Stimulated activated CD4-positive, alpha-beta T cell treated with anti-CD3 and anti-CD28 coated beads, Interleukin-12 subunit alpha, Interleukin-12 subunit beta, amount 100 ng/mL, for 4 hours (primary cell): ENCODE measurements around the gene C1orf159.

Source experiments
- DNase-seq: peaks from one replicate; pipeline ENCODE4 v3.0.0-alpha.2; 2020

The C1orf159 gene

DNA sequence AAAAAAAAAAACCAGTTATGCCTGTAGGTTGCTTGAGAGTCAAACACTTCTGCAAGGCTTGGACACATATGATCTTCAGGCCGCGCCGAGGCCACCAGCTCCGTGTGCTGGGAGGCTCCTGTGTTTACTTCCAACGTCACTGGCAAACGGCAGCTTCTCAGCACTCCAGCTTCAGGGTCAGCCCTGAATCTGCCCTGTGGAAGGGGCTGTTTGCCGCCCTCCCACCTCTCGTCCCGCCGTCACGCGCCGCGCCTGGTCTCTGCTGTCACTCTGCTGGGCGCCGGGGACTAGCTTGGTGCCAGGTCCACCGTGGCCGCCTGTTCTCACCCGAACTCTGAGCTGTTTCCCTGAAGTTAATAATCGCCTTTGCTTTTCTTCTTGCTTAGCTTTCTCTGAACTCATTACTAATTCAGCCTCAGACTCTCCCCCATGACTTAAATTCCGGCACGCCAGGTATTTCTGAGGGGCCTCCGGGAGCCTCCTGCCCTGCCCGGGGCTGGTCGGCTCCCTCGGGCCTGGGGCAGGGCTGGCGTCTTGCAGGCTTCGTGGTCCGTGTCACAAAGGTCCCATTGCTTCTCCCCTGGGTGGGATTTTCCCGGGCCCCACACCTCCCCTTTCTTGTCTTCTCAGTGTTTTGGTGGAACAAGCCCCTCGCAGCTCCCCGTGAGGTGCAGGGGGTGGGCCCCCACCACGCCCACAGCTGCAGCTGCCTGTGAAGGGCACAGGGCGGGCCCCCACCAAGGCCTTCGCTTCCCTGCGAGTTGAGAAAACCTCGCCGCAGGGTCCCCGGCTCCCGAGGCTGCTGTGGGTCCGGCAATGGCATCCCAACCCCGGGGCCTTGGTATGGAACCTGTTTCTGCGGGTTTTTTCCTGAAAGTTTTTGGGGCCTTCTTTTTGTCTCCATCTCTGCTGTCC lies 14.6 kb upstream of the C1orf159 start:
- no peak for DNase-seq

DNA sequence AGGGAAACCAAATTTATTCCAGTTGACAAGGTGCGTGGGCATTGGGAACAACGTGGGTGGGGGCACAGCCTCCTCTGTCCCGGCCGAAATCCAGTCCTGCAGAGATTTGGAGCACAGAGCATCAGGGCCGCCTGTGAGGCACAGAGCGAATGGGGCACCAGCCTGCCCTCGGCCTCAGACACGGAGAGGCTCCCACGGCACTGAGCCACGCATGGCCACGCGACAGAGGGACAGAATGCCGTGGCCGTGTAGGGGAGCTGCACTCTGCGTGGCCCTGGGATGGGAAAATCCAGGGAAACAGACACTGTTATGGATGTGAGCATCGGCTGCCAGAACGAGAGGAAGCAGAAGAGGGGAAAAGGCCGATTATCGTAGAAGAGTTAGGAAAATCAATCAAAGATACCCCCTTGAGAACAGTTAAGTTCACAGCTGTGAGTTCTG lies 13.5 kb upstream of the C1orf159 start:
- DNase-seq = no peak

DNA sequence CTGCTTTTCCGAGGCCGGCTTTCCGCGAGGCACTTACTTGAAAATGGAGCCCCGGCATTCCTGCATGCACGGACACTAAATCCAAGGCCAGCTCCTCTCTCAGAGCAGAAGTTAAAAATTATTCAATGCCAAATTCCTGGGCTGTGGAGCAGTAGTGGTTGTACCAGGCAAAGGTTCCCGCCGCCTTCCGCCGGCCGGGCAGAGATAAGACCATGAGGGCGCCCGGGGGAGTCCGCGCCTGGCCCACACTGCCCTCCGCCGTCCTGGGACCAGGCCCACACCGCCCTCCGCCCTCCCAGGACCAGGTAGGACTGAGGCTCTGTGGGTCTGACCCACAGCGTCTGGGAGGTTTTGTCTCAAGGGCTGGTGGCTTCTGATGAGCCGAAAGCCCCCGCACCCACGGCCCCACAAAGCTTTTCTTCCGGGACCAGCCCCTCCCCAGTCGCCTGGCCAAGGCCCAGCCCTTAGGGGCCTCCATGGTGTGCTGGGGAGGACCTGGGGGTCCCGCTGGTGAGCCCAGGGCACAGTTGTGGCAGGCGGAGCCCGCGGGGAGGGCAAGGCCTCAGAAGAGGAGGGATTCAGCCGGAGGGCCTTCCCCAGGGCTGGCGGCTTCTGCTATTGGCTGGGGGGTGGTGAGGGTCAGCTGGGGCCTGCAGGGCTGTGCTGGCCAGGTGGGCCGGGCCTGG lies 12.7 kb upstream of the C1orf159 start:
- no peak for DNase-seq

DNA sequence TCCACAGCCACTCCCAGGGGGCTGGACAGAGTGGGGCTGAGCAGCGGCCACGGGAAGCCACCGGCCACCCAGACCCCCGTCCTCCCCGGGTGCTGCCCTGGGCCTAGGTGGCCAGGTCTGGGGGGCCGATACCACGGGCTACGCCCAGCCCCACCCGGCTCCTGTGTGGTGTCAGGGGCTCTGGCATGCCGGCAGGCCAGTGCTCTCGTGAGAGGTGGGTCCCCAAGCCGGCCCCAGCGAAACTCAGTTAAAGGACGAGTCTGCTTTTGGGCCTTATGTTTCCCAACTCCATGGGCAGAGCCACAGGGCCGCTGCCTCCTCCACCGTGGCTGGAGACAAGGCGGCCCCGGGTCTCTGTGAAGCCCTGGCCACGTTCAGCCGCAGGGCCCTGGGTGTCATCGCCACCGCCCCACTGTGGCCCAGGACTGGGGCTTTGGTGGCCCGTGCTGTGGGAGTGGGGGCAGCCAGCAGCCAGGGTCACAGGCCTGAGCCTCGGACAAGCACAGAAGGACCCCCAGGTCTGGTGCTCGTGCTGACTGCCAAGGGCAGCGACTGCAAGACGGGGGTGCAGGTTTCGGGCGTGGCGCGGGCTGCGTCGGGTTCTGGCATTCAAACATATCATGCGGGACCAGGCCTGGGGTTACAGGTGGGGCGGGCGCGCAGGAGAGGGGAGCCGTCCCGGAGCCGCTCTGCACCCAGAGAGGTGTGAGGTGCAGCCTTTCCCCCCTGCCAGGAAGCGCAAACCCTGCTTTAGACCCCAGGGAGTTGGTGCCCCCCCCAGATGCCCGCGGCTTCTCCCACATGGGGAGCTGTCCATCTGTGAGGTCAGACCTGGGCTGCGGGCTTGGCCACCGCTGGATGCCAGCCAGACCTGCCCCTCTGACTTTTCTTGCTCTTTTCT lies 11.9 kb upstream of the C1orf159 start:
- no peak for DNase-seq

DNA sequence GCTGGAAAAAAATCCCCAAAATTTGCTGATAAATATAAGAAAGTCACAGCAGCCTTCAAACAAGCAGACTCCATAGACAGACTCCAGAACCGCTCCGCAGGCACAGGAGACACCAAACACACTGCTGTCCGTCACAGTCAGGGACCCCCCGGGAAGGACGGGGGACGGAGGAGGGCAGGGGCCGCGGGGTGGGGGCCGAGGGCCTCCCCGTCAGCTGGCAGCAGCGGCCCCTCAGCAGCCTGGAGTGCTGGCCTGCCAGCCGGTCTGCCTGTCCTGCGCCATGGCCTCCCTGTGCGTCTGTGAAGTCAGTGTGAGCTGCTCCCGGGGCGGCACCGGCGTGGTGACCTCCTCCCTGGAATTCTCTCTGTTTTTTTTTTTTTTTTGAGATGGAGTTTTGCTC lies 10.1 kb upstream of the C1orf159 start:
- no peak for DNase-seq

DNA sequence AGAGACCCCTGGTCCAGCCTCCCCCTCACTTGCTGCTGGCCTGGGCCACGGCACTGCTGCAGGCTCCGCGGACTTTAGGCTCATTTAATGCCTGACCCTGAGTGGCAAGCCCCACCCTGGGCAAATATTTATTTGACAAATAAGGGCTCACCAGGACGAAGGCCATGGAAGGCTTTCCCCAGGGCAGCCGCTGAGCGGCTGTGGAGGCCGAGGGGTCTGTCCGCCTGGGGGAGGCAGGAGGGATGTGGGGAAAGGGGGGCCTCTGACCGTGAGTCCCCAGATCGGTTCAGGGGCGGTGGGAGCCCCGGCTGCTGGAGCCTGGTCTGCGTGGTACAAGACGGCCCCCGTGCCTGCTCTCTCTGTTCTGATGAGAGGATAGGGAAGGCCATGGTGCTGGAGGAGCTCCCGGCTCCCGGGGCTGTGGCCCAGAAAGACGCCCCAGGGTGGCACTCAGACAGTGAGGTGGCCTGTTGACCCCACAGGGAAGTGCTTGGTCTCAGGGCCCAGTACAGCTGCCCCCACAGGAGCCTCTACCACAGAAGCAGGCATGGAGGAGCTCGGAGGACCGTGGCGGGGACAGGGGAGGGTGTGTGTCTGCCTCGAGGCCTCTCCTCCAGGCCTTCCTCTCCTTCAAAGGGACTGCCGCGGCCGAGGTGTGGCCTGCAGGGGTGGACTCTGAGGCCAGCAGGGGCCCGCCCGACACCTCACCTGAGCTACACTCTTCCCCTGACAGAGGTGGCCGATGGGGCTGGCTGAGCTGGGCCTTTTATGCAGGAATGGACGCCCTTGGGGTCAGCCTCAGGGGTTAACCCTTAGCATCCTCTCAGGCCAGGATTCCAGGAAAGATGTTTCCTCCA lies 9.1 kb upstream of the C1orf159 start:
- no peak for DNase-seq

DNA sequence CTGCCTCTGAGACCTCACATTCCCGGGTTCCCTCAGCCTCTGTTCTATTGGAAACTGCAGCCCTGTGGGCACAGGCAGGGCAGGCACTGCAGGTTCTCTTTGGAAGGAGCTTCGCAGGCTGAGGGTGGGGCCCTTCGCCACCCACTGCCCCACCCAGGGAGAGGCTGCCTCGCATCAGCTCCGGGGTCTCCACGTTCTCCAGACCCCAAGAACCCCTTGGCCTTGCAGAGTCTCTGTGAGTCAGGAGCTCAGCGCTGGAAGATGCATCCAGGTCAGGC lies 8.6 kb upstream of the C1orf159 start:
- DNase-seq = no peak

DNA sequence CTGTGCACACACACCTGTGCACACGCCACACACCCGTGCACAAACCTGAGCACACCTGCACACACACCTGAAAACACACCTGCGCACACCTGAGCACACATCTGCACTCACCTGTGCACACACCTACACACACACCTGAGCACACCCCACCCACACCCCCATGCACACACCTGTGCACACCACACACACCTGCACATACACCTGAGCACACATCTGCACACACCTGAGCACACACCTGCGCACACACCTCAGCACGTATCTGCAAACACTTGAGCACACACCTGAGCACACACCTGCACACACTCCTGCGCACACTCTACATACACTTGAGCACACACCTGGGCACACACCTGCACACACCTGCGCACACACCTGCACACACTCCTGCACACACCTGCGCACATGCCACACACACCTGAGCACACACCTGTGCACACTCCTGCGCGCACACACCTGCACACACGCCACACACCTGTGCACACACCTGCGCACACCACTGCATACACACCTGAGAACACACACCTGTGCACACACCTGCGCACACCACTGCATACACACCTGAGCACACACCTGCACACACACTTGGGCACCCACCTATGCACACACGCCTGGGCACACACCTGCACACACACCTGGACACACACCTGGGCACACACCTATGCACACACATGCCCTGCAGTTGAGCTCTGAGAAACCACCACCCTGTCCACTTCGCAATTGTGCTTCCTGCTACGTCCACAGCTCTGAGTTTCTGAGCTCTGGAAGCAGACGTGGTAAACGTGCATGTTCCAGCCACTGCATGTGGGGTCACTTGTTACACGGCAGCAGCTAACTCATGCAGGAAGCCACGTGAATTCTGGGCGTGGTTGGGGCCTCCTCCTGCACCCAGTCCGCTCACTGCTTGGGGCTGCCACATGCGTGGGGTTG lies 8.0 kb upstream of the C1orf159 start:
- DNase-seq = no peak

DNA sequence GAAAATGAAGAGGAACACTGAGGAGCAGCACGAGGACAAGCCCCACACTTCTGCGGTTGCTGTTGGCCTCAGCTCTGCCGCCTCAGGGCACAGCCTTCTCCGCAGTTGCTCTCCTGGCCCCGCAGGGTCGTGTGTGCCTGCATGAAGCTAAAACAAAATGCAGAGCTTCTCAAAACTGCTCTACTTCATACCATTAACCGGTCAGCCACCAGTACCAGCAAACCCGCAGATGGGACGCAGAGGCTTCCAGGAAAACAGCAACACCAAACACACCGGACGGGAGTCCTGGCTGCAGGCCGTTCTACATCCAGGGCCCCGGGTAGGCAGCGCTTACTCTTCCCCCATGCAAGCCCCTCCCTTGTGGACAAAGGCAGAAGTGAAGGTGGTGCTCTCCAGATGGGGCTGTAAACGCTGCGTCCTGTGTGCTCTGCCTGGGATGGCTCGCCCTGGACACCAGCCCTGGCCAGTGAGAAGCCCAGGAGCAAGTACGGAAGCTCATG lies 7.1 kb upstream of the C1orf159 start:
- DNase-seq = no peak

DNA sequence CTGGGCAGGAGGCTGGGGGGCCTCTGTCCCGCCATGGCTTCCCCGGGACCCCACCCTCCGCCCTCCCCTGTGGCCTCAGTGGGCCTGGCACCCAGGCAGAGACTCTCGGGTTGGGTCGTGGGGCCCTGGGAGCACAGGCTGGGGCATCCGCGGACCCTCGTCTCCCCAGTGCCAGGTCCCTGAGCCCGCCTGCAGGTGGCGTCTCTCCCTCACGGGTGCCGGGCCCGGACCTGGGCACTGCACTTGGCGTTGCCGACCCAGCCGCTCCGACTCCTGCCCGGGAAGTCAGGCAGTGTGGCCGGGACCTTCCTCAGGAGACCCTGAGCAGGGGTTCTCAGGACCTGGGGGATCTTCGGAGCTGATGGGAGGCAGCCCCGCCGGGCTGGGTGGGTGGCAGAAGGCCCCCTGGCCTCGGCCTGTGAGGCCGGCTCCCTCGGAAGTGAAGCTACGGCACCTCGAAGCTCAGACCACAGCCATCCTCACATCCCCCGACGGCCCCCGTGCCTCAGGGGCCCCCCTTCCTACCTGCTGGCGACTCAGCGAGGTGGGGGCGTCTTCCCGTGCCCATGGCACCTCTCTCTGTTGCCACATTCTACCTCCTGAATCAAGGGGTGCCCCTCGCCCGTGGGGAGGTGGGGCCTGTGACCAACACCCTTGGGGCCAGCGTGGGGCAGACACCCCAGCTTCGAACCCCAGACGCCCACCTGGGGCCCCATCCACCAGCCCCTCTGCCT lies 6.4 kb upstream of the C1orf159 start:
- peak; percentile 87 for DNase-seq

DNA sequence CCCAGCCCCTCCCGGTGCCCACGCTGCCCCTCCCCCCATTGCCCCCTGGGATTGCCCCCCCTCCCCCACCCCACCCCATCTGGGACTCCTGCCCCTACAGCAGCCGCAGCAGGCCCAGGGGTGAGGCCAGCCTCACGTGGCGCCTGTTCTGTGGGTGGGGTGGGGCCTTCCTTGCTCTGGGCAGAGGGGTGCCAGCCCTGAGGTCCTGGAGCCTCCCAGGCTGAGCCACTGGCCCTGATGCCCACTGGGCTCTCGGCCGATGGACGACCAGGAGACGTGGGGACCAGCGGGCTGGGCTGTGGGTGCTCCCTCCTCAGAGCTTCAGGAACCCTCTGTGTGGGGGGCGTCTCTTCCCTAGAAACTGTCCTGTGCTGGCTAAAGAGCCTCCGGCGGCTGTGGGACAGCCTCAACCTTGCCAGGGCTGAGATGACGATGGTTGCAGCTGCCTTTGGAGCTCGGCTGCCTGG lies 5.8 kb upstream of the C1orf159 start:
- DNase-seq = no peak

DNA sequence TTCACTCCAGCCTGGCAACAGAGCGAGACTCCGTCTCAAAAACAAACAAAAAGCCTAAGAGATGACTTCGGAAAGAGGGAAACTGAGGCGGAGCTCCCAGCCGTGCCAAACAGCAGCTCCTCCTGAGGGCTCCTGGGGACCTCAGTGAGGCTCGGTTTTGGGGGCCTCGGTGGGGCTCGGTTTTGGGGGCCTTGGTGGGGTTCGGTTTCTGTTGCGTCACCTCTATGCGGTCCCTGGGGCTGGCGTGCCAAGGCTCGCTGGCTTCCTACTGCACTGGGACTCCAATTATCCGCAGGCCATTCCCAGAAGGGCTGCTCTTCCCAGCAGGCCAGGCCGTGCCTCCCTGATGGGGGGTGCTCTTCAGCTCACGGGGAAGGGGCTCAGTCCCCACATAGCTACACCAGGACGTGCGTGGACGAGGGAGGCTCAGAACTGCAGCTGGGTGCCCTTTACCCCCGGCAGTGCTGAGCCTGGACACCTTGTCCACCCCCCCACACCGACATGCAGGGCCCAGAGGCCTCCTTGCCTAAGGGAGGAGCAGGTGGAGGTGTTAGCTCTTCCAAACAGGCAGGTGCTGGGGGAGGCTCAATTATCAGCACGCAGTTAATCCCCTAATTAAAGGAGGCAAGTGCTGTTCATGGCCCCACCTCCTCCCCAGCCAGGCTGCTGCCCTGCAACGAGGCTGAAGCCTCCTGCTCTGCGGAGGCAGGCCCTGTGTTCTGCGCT lies 5.1 kb upstream of the C1orf159 start:
- no peak for DNase-seq

DNA sequence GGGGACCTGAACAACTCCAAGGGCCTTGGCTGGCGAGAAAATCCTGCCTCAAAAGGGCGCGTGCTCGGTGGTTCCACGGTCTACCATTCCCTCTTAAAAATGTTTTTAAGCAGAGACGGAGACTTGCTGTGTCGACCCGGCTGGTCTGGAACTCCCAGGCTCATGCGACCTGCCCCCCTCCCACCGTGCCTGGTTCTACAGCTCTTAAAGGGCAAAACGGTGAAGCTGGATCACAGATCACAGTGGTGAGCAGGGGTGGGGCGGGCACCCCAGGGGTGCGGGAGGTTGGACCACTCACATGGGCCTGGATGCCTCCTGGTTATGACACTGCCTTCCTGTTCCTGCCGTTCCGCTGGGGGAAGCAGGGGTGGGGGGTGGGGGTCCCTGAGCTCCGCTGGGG lies 4.2 kb upstream of the C1orf159 start:
- DNase-seq = no peak

DNA sequence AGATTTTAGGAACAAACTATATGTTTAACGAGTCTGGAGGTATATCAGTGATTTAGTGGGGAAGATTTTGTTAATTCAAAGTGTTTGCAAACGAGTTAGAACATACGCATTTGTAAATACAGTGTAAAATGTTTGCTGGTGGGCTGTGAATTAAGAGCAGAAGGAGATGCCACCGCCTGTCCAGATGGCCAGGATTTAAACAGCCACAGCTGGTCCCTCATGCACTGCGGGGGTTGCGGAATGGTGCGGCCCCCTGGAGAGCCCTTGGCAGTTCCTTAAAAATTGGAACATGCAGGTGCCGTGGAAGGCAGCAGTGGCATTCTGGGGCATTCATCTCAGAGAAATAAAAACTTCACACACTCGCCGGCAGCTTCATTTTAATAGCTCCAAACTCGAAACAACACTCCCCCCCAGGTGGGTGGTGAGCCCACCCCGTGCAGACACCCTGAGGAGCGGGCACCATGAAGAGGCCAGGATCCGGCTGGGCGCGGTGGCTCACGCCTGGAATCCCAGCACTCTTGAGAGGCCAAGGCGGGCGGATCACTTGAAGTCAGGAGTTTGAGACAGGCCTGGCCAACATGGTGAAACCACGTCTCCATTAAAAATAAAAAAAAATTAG lies 3.5 kb upstream of the C1orf159 start:
- no peak for DNase-seq

DNA sequence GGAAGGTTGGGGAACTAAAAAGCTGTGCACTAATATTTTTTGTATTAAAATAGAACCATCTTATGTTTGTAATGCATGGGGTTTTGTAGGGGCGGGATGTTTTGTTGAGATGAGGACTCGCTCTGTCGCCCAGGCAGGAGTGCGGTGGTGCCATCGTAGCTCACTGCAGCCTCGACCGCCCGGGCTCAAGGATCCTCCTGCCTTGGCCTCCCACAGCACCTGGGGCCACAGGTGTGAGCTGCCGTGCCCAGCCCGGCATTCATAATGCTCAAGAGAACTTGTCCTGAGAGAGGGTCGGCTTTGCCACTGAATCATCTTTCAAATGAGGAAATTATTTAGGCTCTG lies 3.0 kb upstream of the C1orf159 start:
- DNase-seq = no peak

DNA sequence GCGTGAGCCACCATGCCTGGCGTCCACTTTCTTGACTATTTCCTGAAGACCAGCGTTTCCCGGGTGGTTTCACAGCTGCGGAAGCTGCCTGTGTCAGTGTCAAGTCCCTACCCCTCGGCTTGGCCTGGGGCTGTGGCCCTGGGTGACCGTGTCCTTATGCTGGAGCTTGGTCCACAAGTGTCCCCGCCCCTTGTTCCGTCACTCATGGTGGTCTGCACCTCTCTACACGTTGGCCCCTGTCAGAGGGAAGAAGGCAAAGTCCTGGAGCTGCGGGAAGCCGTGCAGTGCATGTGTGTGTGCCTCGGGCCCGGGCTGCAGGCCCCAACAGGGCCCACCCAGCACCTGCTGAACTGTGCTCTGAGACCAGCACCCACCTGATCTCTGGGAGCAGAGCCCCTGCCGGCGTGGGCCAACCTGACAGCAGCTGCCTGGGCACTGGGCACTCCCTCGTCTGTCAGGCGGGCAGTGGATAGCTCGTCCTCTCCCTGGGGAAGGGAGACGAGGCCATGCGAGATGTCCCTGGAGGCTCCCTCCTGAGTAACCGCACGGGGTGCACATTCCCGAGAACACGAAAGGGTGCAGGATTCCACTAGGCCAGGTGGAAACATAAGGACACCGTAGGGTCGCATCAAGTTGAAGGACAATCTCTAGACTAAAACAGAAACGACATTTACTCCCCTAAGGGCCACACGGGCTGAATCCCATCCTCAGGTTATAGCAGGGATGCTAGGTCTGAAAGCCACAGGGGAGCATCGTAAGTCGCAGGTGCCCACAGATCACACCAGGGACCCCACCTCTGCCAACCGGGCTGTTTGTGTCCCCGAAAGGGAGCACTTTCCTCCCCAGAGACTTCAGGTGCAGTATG lies 2.4 kb upstream of the C1orf159 start:
- no peak for DNase-seq

DNA sequence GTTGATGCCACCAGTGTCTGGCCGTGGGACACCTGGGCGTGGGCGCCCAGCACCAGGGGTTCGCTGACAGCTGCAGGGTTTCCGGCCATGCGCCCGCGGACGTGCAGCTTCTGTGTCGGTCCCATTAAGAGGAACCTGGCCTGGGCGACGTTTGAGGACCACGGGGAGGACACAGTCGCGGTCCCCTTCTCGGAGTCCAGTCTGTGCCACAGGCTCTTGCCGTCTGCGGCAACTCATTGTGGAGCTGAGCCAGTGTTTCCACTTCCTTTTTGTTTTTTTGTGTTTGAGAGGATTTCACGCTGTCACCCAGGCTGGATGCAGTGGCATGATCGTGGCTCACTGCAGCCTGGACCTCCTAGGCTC lies 1.6 kb upstream of the C1orf159 start:
- no peak for DNase-seq
